Activated naive CD8-positive, alpha-beta T cell (primary cell): ENCODE measurements around the gene ADAD2.

Experiments used
- H3K27ac Mint-ChIP-seq: one replicate; pipeline ENCODE4 v1.8.0; 2021; ENCODE audit warnings: mixed read lengths
- H3K27me3 Mint-ChIP-seq: one replicate; pipeline ENCODE4 v1.8.0; 2021; ENCODE audit warnings: mixed read lengths
- H3K36me3 Mint-ChIP-seq: one replicate; pipeline ENCODE4 v1.8.0; 2021; ENCODE audit warnings: mixed read lengths
- H3K4me1 Mint-ChIP-seq: one replicate; pipeline ENCODE4 v1.8.0; 2021; ENCODE audit warnings: low read depth, mixed read lengths
- H3K4me3 Mint-ChIP-seq: one replicate; pipeline ENCODE4 v1.8.0; 2021; ENCODE audit warnings: mild to moderate bottlenecking, mixed read lengths
- H3K9me3 Mint-ChIP-seq: one replicate; pipeline ENCODE4 v1.8.0; 2021; ENCODE audit warnings: low read depth, mixed read lengths

The ADAD2 gene

DNA sequence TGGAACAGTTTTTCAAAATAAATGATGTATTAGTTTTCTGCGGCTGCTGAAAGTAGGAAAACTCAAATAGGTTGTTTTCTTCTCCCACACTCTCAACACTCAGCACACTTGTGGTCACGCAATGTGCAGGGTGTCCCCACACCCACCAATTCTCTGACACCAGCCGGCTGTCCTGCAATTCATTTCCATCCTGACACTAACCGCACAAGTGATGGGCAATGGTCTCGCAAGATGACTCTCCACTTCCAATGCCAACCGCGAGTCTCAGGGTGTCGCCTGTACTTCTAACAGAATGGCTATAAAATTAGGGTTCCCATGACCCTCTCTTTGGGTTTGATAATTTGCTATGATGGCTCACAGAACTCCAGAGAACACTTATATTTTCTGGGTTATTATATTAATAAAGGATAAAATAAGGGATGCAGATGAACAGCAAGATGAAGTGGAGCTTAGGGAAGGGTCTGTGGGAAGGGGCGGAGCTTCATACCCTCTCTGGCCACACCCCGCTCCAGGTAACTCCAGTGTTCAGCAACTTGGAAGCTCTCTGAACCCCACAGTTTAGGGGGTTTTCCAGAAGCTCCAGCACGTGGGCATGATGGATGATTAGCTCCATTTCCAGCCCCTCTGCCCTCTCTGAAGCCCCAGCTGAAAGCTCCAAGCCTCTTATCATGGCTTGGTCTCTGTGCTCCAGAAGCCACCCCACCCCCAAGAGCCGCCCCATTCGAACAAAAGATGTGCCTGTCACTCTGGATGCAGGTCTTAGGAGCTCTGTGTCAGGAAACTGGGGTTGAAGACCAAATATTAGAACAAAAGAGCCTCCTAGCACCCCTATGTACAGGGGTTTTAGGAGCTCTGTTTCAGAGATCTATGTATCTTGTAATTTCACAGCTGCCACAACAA lies 23.9 kb upstream of the ADAD2 start:
- Mint-ChIP-seq H3K9me3 (no peaks in the 10 kb centered on the region), H3K36me3 (no peaks in the 10 kb centered on the region), H3K4me3 (no peak overlapping the region), H3K4me1 (no peaks in the 10 kb centered on the region), H3K27ac (no peak overlapping the region), H3K27me3 (peaks cover 9% of the 10 kb centered on the region)

DNA sequence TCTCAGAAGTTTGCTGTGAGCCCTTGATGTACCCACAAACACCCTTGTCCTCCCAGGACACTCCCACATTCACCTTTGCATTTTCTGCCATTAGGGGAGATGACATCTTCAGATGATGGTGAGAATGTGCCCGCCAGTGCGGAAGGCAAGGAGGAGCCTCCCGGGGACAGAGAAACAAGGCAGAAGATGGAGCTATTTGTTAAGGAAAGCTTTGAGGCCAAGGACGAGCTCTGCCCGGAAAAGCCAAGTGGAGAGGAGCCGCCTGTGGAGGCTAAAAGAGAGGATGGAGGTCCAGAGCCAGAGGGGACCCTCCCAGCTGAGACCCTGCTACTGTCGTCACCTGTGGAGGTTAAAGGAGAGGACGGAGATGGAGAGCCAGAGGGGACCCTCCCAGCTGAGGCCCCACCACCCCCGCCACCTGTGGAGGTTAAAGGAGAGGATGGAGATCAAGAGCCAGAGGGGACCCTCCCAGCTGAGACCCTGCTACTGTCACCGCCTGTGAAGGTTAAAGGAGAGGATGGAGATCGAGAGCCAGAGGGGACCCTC lies 21.1 kb upstream of the ADAD2 start:
- H3K36me3 Mint-ChIP-seq, result no peaks in the 10 kb centered on the region
- no peaks in the 10 kb centered on the region for H3K9me3 Mint-ChIP-seq
- peaks cover 6% of the 10 kb centered on the region for H3K27me3 Mint-ChIP-seq
- H3K27ac Mint-ChIP-seq, result no peak overlapping the region
- H3K4me3 Mint-ChIP-seq, result no peak overlapping the region
- H3K4me1 Mint-ChIP-seq, result no peaks in the 10 kb centered on the region

DNA sequence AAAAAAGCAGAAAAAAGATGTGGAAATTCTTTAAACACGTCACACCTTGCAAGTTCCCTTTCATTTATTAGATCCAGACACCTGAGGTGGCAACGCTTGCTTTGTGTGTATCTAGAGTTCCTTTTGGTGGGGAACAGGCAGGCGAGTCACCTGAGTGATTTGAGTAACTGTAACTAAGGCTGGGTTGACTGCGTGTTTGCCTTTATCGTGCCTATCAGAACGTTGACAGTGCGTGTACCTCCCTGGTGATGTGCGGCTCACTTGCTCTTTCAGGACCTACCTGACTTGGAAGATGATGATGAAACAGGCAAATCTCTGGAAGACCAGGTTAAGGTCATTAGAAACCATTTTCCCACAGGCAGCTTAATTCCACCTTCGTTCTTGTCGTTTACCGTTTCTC lies 16.6 kb upstream of the ADAD2 start:
- Mint-ChIP-seq H3K36me3 (no peaks in the 10 kb centered on the region), H3K27me3 (no peaks in the 10 kb centered on the region), H3K27ac (no peak overlapping the region), H3K4me1 (peaks cover 13% of the 10 kb centered on the region), H3K4me3 (no peak overlapping the region), H3K9me3 (no peaks in the 10 kb centered on the region)

DNA sequence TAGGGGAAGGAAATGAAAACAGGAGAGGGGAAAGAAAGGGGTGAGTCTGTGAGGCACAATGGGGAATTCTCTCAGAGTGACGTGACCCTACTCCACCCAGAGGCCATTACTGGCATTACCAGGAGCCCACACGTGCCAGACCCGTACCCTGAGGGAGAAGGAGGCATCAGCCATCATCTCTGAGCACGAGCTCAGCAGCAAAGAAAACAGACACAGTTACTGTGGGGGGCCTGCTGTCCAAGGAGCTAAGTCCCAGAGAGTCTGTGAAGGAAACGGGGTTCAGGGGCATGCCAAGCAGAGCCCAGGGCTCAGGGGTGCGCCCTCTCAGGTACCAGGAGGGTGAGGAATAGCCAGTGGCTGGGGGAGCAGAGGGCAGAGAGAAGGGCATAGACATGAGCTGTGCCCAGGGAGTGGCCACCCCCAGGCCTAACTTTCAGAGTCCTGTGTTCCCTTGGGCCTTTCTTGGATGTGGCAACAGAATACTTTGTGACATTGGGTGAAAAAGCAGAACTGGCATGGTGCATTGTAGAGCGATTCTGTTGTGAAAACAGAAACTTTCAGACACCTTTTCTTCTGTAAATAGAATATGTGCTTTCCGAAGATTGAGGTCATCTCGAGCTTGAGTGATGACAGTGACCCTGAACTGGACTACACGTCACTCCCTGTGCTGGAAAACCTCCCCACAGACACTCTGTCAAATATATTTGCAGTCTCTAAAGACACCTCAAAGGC lies 15.4 kb upstream of the ADAD2 start:
- H3K27ac Mint-ChIP-seq, result peak overlapping the region; percentile 12
- H3K4me1 Mint-ChIP-seq, result peaks cover 13% of the 10 kb centered on the region
- no peaks in the 10 kb centered on the region for H3K9me3 Mint-ChIP-seq
- H3K36me3 Mint-ChIP-seq, result no peaks in the 10 kb centered on the region
- H3K4me3 Mint-ChIP-seq, result no peak overlapping the region
- H3K27me3 Mint-ChIP-seq, result no peaks in the 10 kb centered on the region

DNA sequence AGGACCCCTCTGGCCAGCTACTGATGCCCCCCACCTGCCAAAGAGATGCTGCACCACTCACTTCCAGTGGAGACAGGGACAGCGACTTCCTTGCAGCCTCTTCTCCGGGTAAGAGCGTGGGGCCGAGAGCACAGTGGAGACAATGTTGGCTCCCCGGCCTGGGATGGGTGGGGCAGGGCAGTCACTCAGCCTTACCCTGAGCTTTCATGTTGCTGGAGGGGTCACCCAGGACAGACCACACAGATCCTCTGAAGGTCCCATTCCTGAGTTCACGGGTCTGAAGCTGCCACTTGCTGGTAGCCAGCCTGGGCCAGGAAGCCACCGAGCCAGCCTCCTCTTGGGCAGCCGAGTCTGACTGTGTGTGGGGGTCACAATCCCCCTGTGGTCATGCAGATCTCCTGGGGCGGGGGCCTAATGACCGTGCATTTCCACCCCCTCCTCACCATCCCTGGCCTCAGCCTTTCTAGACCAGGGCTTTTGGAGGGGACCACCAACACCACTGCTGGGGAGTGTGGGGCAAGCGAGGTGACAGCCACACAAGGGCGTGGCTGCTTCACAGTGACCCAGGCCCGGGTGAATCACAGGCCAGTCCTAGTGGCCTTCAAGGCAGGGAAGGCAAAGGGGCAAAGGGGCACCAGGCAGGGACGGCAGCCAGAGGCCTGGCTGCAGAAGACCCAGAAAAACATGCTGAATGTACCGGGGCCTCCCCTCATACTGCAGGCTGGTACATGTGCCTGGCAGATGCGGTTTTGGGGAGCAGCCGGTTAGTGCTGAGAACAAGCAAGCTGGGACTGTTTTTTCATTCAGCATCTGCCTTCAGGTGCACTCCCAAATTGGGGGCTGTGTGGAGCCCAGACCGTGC lies 14.5 kb upstream of the ADAD2 start:
- no peak overlapping the region for H3K4me3 Mint-ChIP-seq
- H3K36me3 Mint-ChIP-seq, result no peaks in the 10 kb centered on the region
- H3K27ac Mint-ChIP-seq, result no peak overlapping the region
- H3K9me3 Mint-ChIP-seq, result no peaks in the 10 kb centered on the region
- no peaks in the 10 kb centered on the region for H3K27me3 Mint-ChIP-seq
- H3K4me1 Mint-ChIP-seq, result peaks cover 13% of the 10 kb centered on the region

DNA sequence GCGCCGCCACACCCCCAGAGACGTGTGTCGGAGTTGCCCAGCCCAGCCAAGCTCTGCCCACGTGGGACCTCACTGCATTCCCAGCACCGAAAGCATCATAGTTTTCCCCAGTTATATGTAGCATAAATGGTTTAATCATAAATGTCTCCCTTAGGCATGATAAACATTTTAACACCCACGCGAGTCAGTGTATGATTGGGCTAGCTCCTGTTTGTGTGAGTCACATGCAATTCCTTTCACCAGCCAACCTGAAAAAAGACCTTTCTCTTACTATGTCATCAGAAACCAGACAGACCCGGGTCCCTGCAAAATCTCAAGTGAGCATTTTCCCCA lies 13.2 kb upstream of the ADAD2 start:
- Mint-ChIP-seq H3K27ac (peak overlapping the region; percentile 89), H3K36me3 (no peaks in the 10 kb centered on the region)

DNA sequence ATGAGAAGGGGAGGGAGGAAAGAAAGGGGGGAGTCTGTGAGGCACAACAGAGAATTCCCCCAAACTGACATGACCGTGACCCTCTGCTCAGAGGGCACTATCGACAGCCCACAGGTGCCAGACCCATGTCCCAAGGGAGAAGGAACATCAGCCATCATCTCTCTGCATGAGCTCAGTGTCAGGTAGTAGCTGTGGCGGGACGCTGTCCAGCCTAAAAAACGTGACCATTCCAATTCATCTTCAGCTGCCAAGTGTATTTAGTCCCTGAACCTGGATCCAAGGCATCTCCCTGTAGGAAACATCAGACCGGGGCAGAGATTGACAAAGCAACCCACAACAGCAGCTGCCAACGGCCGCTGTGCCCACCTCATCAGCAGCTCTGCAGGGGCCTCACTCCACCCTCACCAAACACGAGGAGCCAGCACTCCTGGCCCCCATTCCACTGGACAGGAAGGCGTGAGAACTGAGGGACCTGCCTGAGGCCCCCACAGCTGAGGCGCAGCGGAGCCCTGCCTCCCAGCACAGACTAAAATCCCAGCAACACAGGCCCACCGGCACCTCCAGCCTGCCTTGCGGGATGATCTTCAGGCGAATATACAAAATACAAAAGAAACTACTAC lies 12.7 kb upstream of the ADAD2 start:
- peaks cover 13% of the 10 kb centered on the region for H3K4me1 Mint-ChIP-seq
- peak overlapping the region; percentile 89 for H3K27ac Mint-ChIP-seq
- H3K36me3 Mint-ChIP-seq, result no peaks in the 10 kb centered on the region
- H3K4me3 Mint-ChIP-seq, result no peak overlapping the region
- no peaks in the 10 kb centered on the region for H3K27me3 Mint-ChIP-seq
- no peaks in the 10 kb centered on the region for H3K9me3 Mint-ChIP-seq

More for the DNA sequence above, 13.2 kb upstream of the ADAD2 start:
- Mint-ChIP-seq H3K4me3 (no peak overlapping the region), H3K27me3 (no peaks in the 10 kb centered on the region), H3K4me1 (peaks cover 13% of the 10 kb centered on the region), H3K9me3 (no peaks in the 10 kb centered on the region)

DNA sequence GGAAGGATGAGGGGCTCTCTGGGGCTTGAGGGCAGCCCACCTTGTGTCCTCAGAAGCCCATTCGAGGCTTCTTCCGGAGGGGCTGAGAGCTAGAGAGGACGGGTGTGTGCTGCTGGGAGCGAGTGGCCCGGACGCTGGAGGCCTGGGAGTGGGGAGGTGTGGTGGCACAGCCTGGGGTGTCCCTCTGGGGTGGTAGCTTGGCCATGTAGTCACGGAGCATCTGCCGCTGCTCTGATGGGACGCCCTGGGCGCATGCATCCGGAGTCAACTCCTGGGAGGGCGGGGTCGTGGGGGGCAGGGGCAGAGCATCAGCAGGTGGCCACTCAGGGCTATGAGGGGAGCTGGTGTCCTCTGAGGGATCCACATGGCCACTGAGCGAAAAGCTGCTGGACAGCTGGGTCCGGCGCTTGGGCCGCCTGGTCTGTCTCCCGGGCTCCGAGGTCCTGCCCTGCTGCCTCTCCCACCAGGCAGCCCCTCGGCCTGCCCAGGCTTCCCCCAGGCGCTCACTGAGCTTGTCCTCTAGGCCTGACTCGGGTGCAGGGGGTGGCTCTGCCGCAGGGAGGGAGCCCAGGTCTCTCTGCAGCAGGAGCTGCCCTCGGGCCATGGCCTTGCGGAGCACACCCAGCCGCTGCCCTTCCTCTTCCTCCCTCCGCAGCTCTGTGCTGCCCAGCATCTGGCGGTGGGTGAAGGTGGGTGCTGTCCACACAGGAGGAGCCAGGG lies 11.9 kb upstream of the ADAD2 start:
- H3K27me3 Mint-ChIP-seq, result no peaks in the 10 kb centered on the region
- H3K4me3 Mint-ChIP-seq, result no peak overlapping the region
- H3K36me3 Mint-ChIP-seq, result no peaks in the 10 kb centered on the region
- no peak overlapping the region for H3K27ac Mint-ChIP-seq
- peaks cover 15% of the 10 kb centered on the region for H3K4me1 Mint-ChIP-seq
- H3K9me3 Mint-ChIP-seq, result no peaks in the 10 kb centered on the region

DNA sequence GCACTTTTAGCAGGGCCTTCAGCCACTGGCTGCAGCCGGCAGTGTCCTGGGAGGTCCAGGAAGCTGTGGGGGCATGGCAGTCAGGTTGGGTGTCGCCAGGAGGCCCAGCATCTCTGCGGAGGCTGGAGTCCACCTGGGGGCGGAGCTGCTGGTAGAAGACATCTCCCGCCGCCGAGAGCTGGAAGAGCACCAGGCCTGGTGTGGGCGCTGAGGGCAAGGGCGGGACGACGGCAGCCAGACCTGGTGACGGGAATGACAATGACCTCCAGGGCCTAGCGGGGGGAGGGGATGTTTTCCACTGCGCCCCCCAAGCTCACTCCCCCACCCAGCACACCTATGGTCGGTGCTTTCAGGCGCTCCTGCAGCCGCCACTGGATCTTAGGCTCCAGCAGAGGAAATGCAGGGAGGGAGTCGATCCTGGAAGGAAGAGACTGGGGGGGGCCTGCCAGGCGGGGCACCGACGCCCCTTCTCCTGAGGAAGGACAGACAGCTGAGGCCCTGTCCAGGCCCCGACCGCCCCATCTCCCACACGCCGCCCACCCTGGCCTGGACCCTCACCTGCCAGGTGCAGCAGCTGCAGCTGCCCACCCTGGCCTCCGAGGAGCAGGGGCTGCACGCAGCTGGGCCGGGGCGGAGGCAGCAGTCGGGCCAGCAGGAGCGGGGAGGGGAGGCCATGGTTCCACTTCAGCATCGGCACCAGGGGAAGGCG lies 11.2 kb upstream of the ADAD2 start:
- H3K27ac Mint-ChIP-seq, result no peak overlapping the region
- no peak overlapping the region for H3K4me3 Mint-ChIP-seq
- no peaks in the 10 kb centered on the region for H3K9me3 Mint-ChIP-seq
- peaks cover 20% of the 10 kb centered on the region for H3K4me1 Mint-ChIP-seq
- H3K36me3 Mint-ChIP-seq, result peaks cover 3% of the 10 kb centered on the region
- H3K27me3 Mint-ChIP-seq, result no peaks in the 10 kb centered on the region

DNA sequence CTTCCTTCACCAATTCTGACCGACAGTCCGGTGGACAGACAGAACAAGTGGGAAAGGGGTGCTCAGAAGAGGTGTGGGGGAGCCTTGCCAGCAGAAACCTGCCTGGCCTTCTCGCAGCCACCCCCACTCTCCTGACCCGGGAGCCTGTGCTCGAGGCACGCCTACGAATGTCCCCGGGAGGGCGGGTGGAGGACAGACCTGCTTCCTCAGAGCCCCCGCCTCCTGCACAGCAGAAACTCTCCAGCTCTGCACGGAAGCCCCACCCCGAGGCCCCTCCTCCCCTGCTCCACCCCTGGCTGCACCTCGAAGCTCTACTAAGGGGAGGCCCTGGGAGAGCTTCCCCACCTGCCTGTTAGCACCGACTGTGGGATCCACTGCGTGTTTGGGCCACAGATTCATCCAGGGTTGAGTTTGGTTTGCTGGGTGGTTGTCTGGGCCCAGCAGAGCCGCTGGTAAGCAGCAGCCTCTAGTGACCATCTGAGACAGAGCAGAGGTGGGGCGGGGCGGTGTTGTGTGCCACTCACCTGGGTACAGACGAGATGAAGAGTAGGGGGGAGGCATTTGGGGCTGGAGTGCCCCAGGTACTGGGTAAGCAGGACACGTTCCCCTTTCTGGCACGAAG lies 10.3 kb upstream of the ADAD2 start:
- peaks cover 3% of the 10 kb centered on the region for H3K36me3 Mint-ChIP-seq
- no peak overlapping the region for H3K27ac Mint-ChIP-seq
- no peaks in the 10 kb centered on the region for H3K9me3 Mint-ChIP-seq
- peaks cover 23% of the 10 kb centered on the region for H3K4me1 Mint-ChIP-seq
- no peak overlapping the region for H3K4me3 Mint-ChIP-seq
- no peaks in the 10 kb centered on the region for H3K27me3 Mint-ChIP-seq

DNA sequence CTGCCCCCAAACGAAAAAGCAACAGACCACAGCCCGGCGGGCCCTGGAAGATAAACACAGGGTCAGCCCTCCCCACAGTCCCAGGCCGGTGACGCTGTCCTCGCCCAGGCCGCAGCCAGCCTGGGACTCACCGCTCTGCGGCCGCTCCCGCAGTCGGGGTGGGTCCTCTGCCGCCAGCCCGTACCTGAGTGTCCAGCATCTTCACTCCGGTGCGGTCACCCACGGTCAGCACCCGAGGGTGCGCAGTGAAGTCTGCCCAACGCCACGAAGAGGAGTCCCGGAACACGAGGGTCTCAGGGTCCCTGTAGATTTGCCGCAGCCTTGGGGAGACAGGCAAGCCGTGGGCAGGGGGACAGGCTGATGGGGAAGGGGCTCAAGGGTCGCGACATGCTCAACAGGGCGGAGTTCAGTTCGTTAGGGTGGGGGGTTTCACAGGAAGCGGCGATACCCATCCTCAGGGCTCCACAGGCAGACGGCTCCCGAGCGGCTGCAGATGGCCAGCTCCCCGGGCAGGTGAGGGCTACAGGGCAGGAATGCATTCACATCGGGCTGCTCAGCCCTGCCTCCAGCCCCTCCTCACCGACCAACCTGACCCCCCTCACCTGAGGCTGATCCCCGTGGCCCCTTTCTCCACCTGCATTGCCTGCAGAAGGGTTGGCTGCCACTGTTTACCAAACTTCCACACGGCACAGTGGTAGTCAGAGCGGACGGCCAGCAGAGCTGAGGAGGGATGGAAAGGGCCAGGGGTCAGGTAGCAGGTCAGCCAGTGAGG lies 9.6 kb upstream of the ADAD2 start:
- Mint-ChIP-seq H3K4me3 (no peak overlapping the region), H3K27ac (no peak overlapping the region), H3K36me3 (peaks cover 3% of the 10 kb centered on the region), H3K27me3 (no peaks in the 10 kb centered on the region), H3K4me1 (peaks cover 27% of the 10 kb centered on the region), H3K9me3 (no peaks in the 10 kb centered on the region)

DNA sequence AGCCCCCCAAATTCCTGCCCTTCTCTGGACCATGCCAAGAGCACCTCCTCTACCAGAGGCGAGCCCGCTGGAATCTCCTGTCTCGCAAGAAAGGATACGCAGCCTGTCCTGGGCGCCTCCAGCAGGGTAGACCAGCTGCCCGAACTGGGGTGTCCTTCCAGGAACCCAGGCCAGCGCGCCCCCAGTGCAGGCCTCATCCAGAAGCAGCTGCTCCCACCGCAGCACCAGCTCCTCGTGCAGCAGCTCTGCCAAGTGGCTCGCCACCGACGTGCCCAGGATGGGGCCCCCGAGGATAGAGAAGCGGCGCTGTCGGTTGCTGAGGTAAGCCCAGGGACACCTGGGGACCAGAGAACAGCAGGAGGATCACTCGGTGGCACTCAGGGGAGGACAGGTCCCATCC lies 8.9 kb upstream of the ADAD2 start:
- H3K4me3 Mint-ChIP-seq, result no peak overlapping the region
- H3K27ac Mint-ChIP-seq, result no peak overlapping the region
- peaks cover 27% of the 10 kb centered on the region for H3K4me1 Mint-ChIP-seq
- H3K27me3 Mint-ChIP-seq, result no peaks in the 10 kb centered on the region
- H3K9me3 Mint-ChIP-seq, result no peaks in the 10 kb centered on the region
- peaks cover 3% of the 10 kb centered on the region for H3K36me3 Mint-ChIP-seq
